CD4-positive, alpha-beta T cell (primary cell): ENCODE data around the gene BCL3. TPM values are rescaled to one million over a fixed set of nuclear protein-coding genes. Genes with fewer than 3 reads are reported as not detected.

Experiments
- ATAC-seq: fragments of 200-7000 bp; cut with Tn5 transposase; one replicate; pipeline ENCODE4 v1.10.0; 2022; ENCODE audit warnings: mild to moderate bottlenecking; ENCODE audit not compliant: poor library complexity
- CTCF ChIA-PET: fragments of 350-600 bp; sonication (Branson Sonifier 250); formaldehyde crosslinking; loops from one replicate; lab custom pipeline; 2021; ENCODE audit warnings: antibody characterized with exemption, inconsistent platforms; lab: Charles Lee
- POLR2A ChIA-PET: fragments of 350-600 bp; sonication (Branson Sonifier 250); formaldehyde crosslinking; loops from one replicate; lab custom pipeline; 2021; ENCODE audit warnings: antibody characterized with exemption, inconsistent platforms; lab: Charles Lee
- DNase-seq, 14 experiments: peaks; one replicate each; pipeline ENCODE4 v3.0.0-alpha.2; 2013 to 2020; ENCODE audit warnings: mixed read lengths in 2 of 14
- H3K27ac ChIP-seq, 2 donors: one replicate each; pipeline versions ENCODE4 v1.5.1 to v1.7.0; 2013; ENCODE audit warnings: low read length in 2 of 2, low read depth in 1 of 2, mild to moderate bottlenecking in 1 of 2
- H3K27me3 ChIP-seq, 2 experiments: 1 replicate in 1 of 2; 2 replicates in 1 of 2; pipeline versions ENCODE4 v1.6.1 to v1.7.0; 2013; ENCODE audit warnings: low read length in 2 of 2, control low read depth in 1 of 2, mild to moderate bottlenecking in 1 of 2, moderate library complexity in 1 of 2; ENCODE audit not compliant: insufficient read depth in 2 of 2, control insufficient read depth in 1 of 2
- H3K36me3 ChIP-seq: one replicate; pipeline ENCODE4 v1.6.1; 2013; ENCODE audit warnings: low read length, control low read depth; ENCODE audit not compliant: insufficient read depth
- H3K4me1 ChIP-seq: one replicate; pipeline ENCODE4 v1.6.1; 2013; ENCODE audit warnings: low read length, control low read depth; ENCODE audit not compliant: insufficient read depth
- H3K4me3 ChIP-seq: one replicate; pipeline ENCODE4 v1.5.1; 2013; ENCODE audit warnings: mild to moderate bottlenecking, low read length, moderate library complexity
- H3K9me3 ChIP-seq, 2 experiments: 1 replicate in 1 of 2; 2 replicates in 1 of 2; pipeline versions ENCODE4 v1.6.1 to v1.7.0; 2013; ENCODE audit warnings: low read length in 2 of 2, mild to moderate bottlenecking in 2 of 2, control low read depth in 1 of 2, moderate library complexity in 1 of 2; ENCODE audit not compliant: control insufficient read depth in 1 of 2, insufficient read depth in 1 of 2
- H3K27ac Mint-ChIP-seq: one replicate; pipeline ENCODE4 v1.8.0; 2020; ENCODE audit warnings: mixed read lengths
- H3K27me3 Mint-ChIP-seq: one replicate; pipeline ENCODE4 v1.8.0; 2021; ENCODE audit warnings: mixed read lengths
- H3K36me3 Mint-ChIP-seq: one replicate; pipeline ENCODE4 v1.8.0; 2021; ENCODE audit warnings: low read depth, mixed read lengths
- H3K4me1 Mint-ChIP-seq: one replicate; pipeline ENCODE4 v1.8.0; 2021; ENCODE audit warnings: low read depth, mixed read lengths
- H3K4me3 Mint-ChIP-seq: one replicate; pipeline ENCODE4 v1.8.0; 2020; ENCODE audit warnings: mild to moderate bottlenecking, mixed read lengths
- H3K9me3 Mint-ChIP-seq: one replicate; pipeline ENCODE4 v1.8.0; 2020; ENCODE audit warnings: mixed read lengths
- intact Hi-C, 2 experiments: fragments of 100-400 bp; cut with DNase I in 1 of 2; cut with micrococcal nuclease in 1 of 2; formaldehyde crosslinking; loops; one replicate each; pipeline versions ENCODE4 v1.15.1 to v1.9.0; 2023 to 2025; cut with DNase I, micrococcal nuclease
- polyA plus RNA-seq, 2 donors: library from polyadenylated mRNA; unstranded; fragments of 120-200 nt; gene quantifications; one replicate each; pipeline ENCODE4 v1.2.1, GENCODE V29; 2013
- total RNA-seq, 174 experiments: library from RNA in 2 of 174; stranded (reverse) in 2 of 174; gene quantifications; one replicate each; pipeline ENCODE4 v1.2.3 and lab custom pipeline; 2021 to 2026
- TF ChIP-seq, protein P1 (sequence below): fragments of 200-600 bp; IDR thresholded peaks from one replicate; pipeline ENCODE4 v1.8.0; 2022; ENCODE audit warnings: antibody characterized with exemption, mild to moderate bottlenecking

Gene BCL3, protein sequence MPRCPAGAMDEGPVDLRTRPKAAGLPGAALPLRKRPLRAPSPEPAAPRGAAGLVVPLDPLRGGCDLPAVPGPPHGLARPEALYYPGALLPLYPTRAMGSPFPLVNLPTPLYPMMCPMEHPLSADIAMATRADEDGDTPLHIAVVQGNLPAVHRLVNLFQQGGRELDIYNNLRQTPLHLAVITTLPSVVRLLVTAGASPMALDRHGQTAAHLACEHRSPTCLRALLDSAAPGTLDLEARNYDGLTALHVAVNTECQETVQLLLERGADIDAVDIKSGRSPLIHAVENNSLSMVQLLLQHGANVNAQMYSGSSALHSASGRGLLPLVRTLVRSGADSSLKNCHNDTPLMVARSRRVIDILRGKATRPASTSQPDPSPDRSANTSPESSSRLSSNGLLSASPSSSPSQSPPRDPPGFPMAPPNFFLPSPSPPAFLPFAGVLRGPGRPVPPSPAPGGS
- 10 to 100 TPM; 90.9 to 97.1 TPM for total RNA-seq
- 14.4 TPM for polyA plus RNA-seq (2013, experiment 1 of 2)
- 26.4 TPM for polyA plus RNA-seq (2013, experiment 2 of 2)
- total RNA-seq (lab: John Stamatoyannopoulos, UW): 1.4 to 89.1 (median 14.1) reads per million in 172 experiments

DNA sequence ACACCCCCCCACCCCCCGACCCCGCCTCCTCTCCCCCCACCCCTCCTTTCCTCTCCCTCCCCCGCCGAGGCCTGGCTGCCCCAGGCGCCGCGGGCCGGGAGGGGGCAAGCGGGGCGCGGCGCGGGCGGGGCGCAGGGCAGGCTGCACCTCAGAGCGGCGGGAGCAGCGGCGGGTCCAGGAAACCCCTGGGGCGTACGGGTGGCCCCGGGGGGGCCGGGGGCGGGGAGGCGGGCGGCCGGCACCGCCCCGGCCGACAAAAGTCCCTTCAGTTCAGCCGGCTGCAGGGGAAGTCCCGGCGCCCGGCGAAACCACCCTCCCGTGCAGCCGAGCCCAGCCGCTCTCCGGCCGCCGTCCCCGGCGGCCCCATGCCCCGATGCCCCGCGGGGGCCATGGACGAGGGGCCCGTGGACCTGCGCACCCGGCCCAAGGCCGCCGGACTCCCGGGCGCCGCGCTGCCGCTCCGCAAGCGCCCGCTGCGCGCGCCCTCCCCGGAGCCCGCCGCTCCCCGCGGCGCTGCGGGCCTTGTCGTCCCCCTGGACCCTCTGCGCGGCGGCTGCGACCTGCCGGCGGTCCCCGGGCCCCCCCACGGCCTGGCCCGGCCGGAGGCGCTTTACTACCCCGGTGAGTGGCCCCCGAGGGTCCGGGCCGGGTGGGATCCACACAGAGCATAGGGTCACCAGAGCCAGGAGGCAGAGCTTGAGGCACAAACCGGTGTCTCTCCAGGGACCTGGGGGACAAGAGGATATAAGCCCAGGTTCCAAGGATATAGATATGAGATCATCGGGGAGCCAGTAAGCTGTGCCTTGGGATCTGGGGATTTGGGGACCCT, at the start of gene BCL3:
Gene BCL3 (plus strand): TSS at position 283 of the 829 bp plus-strand sequence. CDS start 83 bp downstream, at position 366.
- intact Hi-C loops: no loop called here
- Histone ChIP-seq H3K4me1 (peaks cover 64% of the 10 kb centered on the region), H3K27ac (peak within 1 kb of the TSS; percentile 90 to 92), H3K4me3 (peak within 1 kb of the TSS; percentile 76), H3K9me3 (no peaks in the 10 kb centered on the region), H3K27me3 (no peaks in the 10 kb centered on the region), H3K36me3 (peaks cover 14% of the 10 kb centered on the region)
- CTCF ChIA-PET: interaction anchor here (1.0 to 1.9 kb wide), 2 partner anchors 18 to 25 kb away, joined by 4 to 7 read pairs; no protein-coding TSS in a partner anchor
- peak within 1 kb of the TSS; percentile 98 for H3K4me3 Mint-ChIP-seq
- peaks cover 40% of the 10 kb centered on the region for H3K36me3 Mint-ChIP-seq
- H3K9me3 Mint-ChIP-seq: no peaks in the 10 kb centered on the region
- no peaks in the 10 kb centered on the region for H3K27me3 Mint-ChIP-seq
- TF ChIP-seq, protein P1, sequence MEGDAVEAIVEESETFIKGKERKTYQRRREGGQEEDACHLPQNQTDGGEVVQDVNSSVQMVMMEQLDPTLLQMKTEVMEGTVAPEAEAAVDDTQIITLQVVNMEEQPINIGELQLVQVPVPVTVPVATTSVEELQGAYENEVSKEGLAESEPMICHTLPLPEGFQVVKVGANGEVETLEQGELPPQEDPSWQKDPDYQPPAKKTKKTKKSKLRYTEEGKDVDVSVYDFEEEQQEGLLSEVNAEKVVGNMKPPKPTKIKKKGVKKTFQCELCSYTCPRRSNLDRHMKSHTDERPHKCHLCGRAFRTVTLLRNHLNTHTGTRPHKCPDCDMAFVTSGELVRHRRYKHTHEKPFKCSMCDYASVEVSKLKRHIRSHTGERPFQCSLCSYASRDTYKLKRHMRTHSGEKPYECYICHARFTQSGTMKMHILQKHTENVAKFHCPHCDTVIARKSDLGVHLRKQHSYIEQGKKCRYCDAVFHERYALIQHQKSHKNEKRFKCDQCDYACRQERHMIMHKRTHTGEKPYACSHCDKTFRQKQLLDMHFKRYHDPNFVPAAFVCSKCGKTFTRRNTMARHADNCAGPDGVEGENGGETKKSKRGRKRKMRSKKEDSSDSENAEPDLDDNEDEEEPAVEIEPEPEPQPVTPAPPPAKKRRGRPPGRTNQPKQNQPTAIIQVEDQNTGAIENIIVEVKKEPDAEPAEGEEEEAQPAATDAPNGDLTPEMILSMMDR: no peak
- peak; percentile 48 to 93 (median 70) for DNase-seq
- peak within 1 kb of the TSS; percentile 99 for H3K27ac Mint-ChIP-seq
- peak; percentile 39 for ATAC-seq
- H3K4me1 Mint-ChIP-seq: peaks cover 62% of the 10 kb centered on the region
- POLR2A ChIA-PET: interaction anchor here (1.0 kb wide), 1 partner anchor 22 kb away, joined by 3 read pairs; no protein-coding TSS in a partner anchor

DNA sequence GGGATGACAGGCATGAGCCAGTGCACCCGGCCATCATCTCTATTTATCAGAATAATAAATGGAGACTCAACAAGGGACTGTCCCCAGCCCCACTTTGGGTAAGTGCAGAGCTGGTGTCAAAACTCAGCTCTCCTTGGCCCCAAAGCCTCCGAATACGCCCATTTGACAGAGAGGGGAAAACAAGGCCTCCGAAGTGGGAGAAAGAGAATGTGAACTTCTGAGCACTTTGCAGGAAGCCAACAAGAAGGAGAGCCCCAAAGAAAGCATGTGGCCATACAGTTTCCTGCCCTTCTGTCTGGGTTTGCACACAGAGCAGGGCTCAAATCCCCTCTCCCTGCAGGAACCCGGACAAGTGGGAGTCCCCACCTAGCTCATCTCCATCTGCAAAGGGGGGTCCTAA, 48.0 kb upstream of the BCL3 start:
- Mint-ChIP-seq H3K9me3 (no peaks in the 10 kb centered on the region), H3K27ac (no peak overlapping the region), H3K27me3 (peaks cover 5% of the 10 kb centered on the region), H3K4me1 (no peaks in the 10 kb centered on the region), H3K4me3 (no peak overlapping the region), H3K36me3 (no peaks in the 10 kb centered on the region)
- CTCF ChIA-PET: no interaction called here
- no peak for ATAC-seq
- H3K9me3 ChIP-seq: peaks cover 0 to 5% of the 10 kb centered on the region in 2 experiments
- no peak for DNase-seq
- H3K27me3 ChIP-seq: no peaks in the 10 kb centered on the region
- POLR2A ChIA-PET: no interaction called here
- no peak overlapping the region for H3K27ac ChIP-seq
- intact Hi-C loops: no loop called here
- no peak overlapping the region for H3K4me3 ChIP-seq
- no peaks in the 10 kb centered on the region for H3K4me1 ChIP-seq
- TF ChIP-seq, protein P1: no peak
- no peaks in the 10 kb centered on the region for H3K36me3 ChIP-seq

DNA sequence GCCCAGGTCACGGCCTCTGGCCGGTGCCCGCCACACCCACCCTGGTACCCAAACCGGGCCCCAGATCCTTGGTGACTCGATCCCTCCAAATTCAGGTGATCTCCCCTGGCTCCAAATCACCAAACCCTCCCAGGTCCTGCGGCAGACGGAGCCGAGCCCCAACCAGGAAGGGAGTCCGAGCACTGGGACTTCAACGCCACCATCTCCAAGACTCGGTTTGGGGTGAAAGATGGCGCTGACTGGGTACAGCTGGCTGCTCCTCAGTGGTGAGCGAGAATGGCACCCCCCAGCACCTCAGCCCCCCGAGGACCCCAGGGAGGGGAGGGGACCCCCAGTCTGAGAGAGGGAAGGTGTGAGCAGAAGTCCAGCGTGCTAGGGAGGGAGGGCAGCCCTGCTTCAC, 47.3 kb upstream of the BCL3 start:
- Mint-ChIP-seq H3K27me3 (peaks cover 5% of the 10 kb centered on the region), H3K4me3 (no peak overlapping the region), H3K9me3 (no peaks in the 10 kb centered on the region), H3K36me3 (no peaks in the 10 kb centered on the region), H3K4me1 (no peaks in the 10 kb centered on the region), H3K27ac (no peak overlapping the region)
- Histone ChIP-seq H3K27me3 (no peaks in the 10 kb centered on the region), H3K36me3 (no peaks in the 10 kb centered on the region), H3K4me1 (no peaks in the 10 kb centered on the region), H3K27ac (no peak overlapping the region), H3K9me3 (peaks cover 0 to 5% of the 10 kb centered on the region in 2 experiments), H3K4me3 (no peak overlapping the region)
- POLR2A ChIA-PET: no interaction called here
- TF ChIP-seq, protein P1: no peak
- ATAC-seq: no peak
- CTCF ChIA-PET: no interaction called here
- intact Hi-C loops: no loop called here
- no peak for DNase-seq
